ENCODE measurements around the gene HSF5. TPM values are rescaled to one million over a fixed set of nuclear protein-coding genes. Genes with fewer than 3 reads are reported as not detected.
A peak's percentile ranks its signal among the peaks of the same experiment; 100 is the strongest.
"Not testable (repeated sequence)": the region's sequence is repeated elsewhere in the genome, so short reads cannot be mapped to it uniquely, and the experiment has no call there.

The HSF5 gene
- total and polyA plus RNA-seq, 8 donors, result 0.18 TPM; not detected in 7

- Histone ChIP-seq H3K4me3 (no peak overlapping the region), H3K4me1 (peaks cover 0 to 10% (median 0%) of the 10 kb centered on the region in 4 donors), H3K36me3 (peaks cover 65 to 97% (median 94%) of the 10 kb centered on the region in 4 donors), H3K27ac (no peak overlapping the region), H3K9me3 (no peaks in the 10 kb centered on the region), H3K27me3 (no peaks in the 10 kb centered on the region)
- no peak for DNase-seq
- intact Hi-C loops (cut with DNase I; ENCODE audit: low total_unique reads), result no loop called here
- WGBS, 5 donors, result 92 to 96% (median 92%) methylated on average over 6 of the region's 6 CpGs
- no peak for TF ChIP-seq POLR2AphosphoS5 (IDR thresholded peaks at IDR 0.05)
- TF ChIP-seq POLR2A (IDR thresholded peaks at IDR 0.05), result no peak
- no peak for TF ChIP-seq EP300 (IDR thresholded peaks at IDR 0.05)
- TF ChIP-seq, protein P1, sequence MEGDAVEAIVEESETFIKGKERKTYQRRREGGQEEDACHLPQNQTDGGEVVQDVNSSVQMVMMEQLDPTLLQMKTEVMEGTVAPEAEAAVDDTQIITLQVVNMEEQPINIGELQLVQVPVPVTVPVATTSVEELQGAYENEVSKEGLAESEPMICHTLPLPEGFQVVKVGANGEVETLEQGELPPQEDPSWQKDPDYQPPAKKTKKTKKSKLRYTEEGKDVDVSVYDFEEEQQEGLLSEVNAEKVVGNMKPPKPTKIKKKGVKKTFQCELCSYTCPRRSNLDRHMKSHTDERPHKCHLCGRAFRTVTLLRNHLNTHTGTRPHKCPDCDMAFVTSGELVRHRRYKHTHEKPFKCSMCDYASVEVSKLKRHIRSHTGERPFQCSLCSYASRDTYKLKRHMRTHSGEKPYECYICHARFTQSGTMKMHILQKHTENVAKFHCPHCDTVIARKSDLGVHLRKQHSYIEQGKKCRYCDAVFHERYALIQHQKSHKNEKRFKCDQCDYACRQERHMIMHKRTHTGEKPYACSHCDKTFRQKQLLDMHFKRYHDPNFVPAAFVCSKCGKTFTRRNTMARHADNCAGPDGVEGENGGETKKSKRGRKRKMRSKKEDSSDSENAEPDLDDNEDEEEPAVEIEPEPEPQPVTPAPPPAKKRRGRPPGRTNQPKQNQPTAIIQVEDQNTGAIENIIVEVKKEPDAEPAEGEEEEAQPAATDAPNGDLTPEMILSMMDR (IDR thresholded peaks at IDR 0.05), result no peak
Measured at GRCh38 chr17:58491510-58492045, 3.4 kb upstream of the HSF5 start.

GRCh38 chr17:58488428-58488890 is 251 bp upstream of the HSF5 start:
- H3K9me3 ChIP-seq, result no peaks in the 10 kb centered on the region
- H3K36me3 ChIP-seq, result peaks cover 36 to 66% (median 63%) of the 10 kb centered on the region in 4 donors
- TF ChIP-seq POLR2AphosphoS5 (IDR thresholded peaks at IDR 0.05), result no peak
- TF ChIP-seq EP300 (IDR thresholded peaks at IDR 0.05), result no peak
- TF ChIP-seq, protein P1 (IDR thresholded peaks at IDR 0.05), result no peak
- no peak for TF ChIP-seq POLR2A (IDR thresholded peaks at IDR 0.05)
- no peak overlapping the region for H3K27ac ChIP-seq
- WGBS, 5 donors, result 81 to 93% (median 86%) methylated on average over 12 to 26 of the region's 26 CpGs
- H3K27me3 ChIP-seq, result no peaks in the 10 kb centered on the region
- DNase-seq, result no peak
- no peak overlapping the region for H3K4me3 ChIP-seq
- H3K4me1 ChIP-seq, result peaks cover 0 to 10% (median 0%) of the 10 kb centered on the region in 4 donors
- intact Hi-C loops (cut with DNase I; ENCODE audit: low total_unique reads), result no loop called here

DNA sequence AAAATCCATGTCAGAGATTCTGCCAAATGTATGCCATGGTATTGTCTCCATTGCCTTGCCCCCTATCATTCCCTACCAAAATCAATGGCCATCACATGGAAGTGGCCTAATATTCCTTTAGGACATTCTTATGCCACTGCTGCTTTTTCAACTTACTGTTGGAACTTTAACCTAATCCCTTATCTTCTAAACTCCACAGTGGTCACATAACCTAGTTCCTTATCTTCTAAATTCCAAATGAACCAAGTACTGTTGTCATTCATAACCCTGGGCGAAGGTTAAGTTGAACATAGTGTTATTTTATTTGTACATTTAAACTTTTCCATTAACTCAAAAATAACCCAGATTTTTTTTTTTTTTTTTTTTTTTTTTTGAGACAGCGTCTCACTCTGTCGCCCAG is 3.6 kb downstream of the HSF5 start:
- peak in 1 of 2 donors; percentile 23 for DNase-seq

GRCh38 chr17:58481798-58482197 is 6.4 kb downstream of the HSF5 start:
- H3K36me3 ChIP-seq; H3K9me3 ChIP-seq; DNase-seq; H3K4me3 ChIP-seq; H3K27me3 ChIP-seq; intact Hi-C loops (cut with DNase I; ENCODE audit: low total_unique reads); H3K27ac ChIP-seq; H3K4me1 ChIP-seq: not testable (repeated sequence)
- 87 to 97% (median 93%) methylated on average over 5 of the region's 5 CpGs for WGBS, 5 donors

More for the DNA sequence above, 3.6 kb downstream of the HSF5 start:
- Histone ChIP-seq H3K27me3 (no peaks in the 10 kb centered on the region), H3K36me3 (peaks cover 3 to 27% (median 26%) of the 10 kb centered on the region in 4 donors), H3K4me3 (no peak overlapping the region), H3K4me1 (peaks cover 0 to 10% (median 0%) of the 10 kb centered on the region in 4 donors), H3K27ac (no peak overlapping the region), H3K9me3 (no peaks in the 10 kb centered on the region)
- 22 to 77% (median 50%) methylated on average over 3 of the region's 3 CpGs for WGBS, 5 donors
- intact Hi-C loops (cut with DNase I; ENCODE audit: low total_unique reads), result no loop called here
- no peak for TF ChIP-seq EP300 (IDR thresholded peaks at IDR 0.05)
- TF ChIP-seq POLR2A (IDR thresholded peaks at IDR 0.05), result no peak
- no peak for TF ChIP-seq POLR2AphosphoS5 (IDR thresholded peaks at IDR 0.05)
- TF ChIP-seq, protein P1 (IDR thresholded peaks at IDR 0.05), result no peak

DNA sequence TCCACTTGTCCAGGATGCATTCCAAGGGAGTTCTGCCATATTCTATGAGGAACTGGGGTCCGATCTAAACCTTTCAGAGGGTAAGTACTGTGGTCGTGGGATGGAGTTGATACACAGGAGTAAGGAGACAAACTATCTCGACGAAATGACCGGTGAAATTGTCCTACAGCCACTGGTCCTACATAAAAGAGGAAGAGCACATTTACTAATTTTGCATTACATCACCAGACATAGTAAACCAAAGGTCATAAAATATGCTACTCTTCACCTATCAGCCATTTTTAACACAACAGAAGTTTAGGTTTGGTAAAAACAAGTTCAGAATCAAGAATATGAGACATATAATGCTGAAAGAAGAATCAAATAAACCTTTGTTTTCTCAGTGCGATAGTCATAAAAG is 8.1 kb downstream of the HSF5 start:
- Histone ChIP-seq H3K27ac (no peak overlapping the region), H3K27me3 (no peaks in the 10 kb centered on the region), H3K4me1 (no peaks in the 10 kb centered on the region), H3K4me3 (no peak overlapping the region), H3K9me3 (no peaks in the 10 kb centered on the region), H3K36me3 (no peaks in the 10 kb centered on the region)
- intact Hi-C loops (cut with DNase I; ENCODE audit: low total_unique reads), result no loop called here
- no peak for TF ChIP-seq POLR2A (IDR thresholded peaks at IDR 0.05)
- TF ChIP-seq, protein P1 (IDR thresholded peaks at IDR 0.05), result no peak
- TF ChIP-seq POLR2AphosphoS5 (IDR thresholded peaks at IDR 0.05), result no peak
- TF ChIP-seq EP300 (IDR thresholded peaks at IDR 0.05), result no peak
- no peak for DNase-seq
- WGBS, 5 donors, result 76 to 84% (median 78%) methylated on average over 6 of the region's 6 CpGs

Data from stomach (tissue), 9 donors.